GM18951 (cell line): ENCODE results near the gene CAPZA1.
A peak's percentile ranks its signal among the peaks of the same experiment; 100 is the strongest.
"Not testable (repeated sequence)": the region's sequence is repeated elsewhere in the genome, so short reads cannot be mapped to it uniquely, and the experiment has no call there.

Experiments
- POLR2A ChIP-seq: IDR thresholded peaks from 4 replicates; pipeline ENCODE4 v1.6.1; 2011; ENCODE audit warnings: mild to moderate bottlenecking; ENCODE audit not compliant: insufficient read length, insufficient read depth; ENCODE audit errors: extremely low read depth
- in situ Hi-C: fragments of 300-500 bp; cut with MboI; formaldehyde crosslinking; loops from one replicate; pipeline ENCODE4 v1.12.0; 2022; ENCODE audit warnings: low sequenced_read_pairs, mixed read lengths, inconsistent platforms; ENCODE audit not compliant: unreplicated experiment

Gene CAPZA1

GRCh38 chr1:112614460-112615065 is 5.1 kb upstream of the CAPZA1 start:
- no peak for TF ChIP-seq POLR2A
- in situ Hi-C loops: loop anchor here (5.0 to 10.0 kb wide), 3 partner anchors 93 to 220 kb away; partner anchors contain the start of genes CTTNBP2NL, RHOC and WNT2B

DNA sequence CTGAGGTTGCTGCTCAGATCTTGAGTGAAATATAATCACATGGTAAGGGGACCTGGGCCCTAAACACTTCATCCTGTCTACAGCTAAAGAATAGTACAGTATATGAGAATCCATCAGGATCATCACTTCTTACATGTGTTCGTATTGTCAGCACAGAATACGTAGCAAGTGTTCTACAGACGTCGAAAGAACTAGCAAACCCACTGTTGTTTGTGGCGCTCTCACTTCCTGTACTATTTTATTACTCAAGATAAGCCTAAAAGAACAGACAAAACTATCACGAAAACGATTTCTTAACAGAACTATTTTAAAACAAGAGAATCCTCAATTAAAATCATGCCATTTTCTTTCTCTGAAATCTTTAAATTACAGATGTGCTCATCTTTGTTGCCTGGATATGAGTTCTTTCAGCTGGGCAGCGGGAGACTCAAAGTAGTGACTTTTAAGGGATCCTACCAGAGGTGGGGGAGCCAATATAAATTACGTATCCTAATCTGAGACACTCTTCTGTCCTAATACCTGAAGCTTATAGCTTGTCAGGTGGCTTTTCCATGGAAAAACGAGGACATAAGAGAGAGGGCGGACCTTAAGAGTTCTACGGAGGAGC is 1.4 kb upstream of the CAPZA1 start:
- TF ChIP-seq POLR2A: no peak
- in situ Hi-C loops: loop anchor here (5.0 to 10.0 kb wide), 3 partner anchors 89 to 223 kb away; partner anchors contain the start of genes CTTNBP2NL, RHOC and WNT2B

DNA sequence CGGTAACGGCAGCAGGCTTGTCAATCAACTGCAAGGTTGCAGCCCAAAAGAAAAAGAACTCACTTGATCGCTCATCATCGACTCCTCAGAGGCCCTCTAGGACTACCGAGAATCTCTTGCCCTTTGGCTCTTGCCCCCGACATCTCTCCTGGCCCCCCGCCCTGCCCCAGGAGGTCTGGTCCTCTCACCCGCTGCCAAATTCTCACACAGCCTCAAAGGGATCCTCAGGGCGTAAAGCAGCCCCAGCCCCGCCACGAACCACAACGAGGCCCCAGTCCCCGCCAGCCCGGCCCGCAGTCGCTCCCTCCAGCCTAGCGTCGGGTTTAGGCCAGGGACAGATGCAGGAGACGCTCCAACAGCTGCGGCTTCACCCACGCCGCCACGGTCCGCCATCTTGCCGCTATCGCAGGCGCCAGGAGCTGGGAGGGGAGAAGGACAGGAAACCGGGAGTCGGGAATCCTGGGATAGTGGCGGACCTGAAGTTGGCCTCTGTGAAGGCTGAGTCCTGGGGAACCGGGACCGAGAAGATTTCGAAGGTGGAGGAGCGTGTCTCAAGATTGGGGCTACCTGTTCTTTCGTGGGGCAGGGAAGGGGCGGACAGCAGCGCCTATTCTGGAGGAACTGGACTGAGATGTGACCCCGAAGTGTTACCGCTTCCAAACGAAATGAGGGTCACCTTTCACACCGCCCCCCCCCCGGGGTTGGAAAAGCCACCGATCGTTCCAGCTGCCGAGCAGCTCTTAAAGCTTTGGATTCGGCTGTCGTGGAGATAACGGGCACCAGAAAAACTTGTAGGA is 713 bp upstream of the CAPZA1 start, which contains the start of gene ST7L:
TSS of gene ST7L (minus strand) at position 421 of the 797 bp plus-strand sequence. CDS start at position 393, 28 bp downstream.
- TF ChIP-seq POLR2A: peak; percentile 71
- in situ Hi-C loops: loop anchor here (5.0 to 10.0 kb wide), 3 partner anchors 88 to 224 kb away; partner anchors contain the start of genes CTTNBP2NL, RHOC and WNT2B

- in situ Hi-C loops: no loop called here
- no peak for TF ChIP-seq POLR2A
Observed at GRCh38 chr1:112620377-112620695, 704 bp downstream of the CAPZA1 start.

DNA sequence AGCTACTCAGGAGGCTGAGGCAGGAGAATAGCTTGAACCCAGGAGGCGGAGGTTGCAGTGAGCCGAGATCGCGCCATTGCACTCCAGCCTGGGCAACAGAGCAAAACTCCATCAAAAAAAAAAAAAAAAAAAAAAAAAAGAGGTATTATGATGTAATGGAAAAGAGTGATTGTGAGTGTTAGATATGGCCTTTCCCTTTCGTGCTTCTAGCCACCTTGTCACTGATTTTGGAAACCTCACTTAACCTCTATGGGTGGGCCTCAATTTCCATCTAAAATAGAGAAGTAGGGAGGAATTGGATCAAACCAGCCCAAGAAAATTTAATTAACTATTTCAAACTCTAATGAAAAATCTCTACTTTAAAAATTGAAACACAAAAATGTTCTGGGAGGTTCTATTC is 4.9 kb downstream of the CAPZA1 start:
- in situ Hi-C loops: not testable (repeated sequence)

DNA sequence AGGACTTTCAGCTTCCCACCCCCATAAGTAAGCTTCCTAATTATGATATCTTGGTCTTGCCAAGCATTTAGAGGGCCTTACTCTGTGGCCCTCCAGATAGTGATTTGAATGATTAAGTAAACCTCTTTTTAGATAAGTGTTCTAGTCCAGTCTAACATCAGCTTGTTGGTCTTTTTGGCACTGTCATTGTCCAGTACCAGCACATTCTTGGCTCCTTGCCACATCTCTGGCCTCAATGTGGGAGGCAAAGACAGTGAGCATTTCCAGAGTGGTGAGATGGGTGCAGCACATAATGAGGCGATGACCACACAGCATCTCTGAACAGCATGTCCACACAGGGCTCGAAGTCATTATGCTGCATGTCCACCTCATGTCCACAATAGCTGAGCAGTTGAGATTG is 6.1 kb downstream of the CAPZA1 start:
- in situ Hi-C loops: no loop called here
- no peak for TF ChIP-seq POLR2A

DNA sequence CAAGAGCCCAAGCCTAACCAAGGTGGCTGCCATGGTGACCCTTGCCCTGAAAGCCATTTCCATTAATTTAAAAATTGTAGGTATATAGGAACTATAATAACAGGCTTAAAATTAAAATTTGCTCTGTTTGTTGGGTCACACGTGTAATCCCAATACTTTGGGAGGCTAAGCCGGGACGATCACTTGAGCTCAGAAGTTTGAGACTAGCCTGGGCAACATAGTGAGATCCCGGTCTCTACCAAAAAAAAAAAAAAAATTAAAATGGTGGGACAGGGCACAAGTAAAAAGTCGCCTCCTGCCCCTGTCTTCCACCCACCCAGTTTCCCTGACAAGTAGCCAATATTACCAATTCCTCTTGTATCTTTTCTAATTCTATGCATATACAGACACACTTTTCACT is 6.6 kb downstream of the CAPZA1 start:
- no peak for TF ChIP-seq POLR2A
- in situ Hi-C loops: no loop called here

DNA sequence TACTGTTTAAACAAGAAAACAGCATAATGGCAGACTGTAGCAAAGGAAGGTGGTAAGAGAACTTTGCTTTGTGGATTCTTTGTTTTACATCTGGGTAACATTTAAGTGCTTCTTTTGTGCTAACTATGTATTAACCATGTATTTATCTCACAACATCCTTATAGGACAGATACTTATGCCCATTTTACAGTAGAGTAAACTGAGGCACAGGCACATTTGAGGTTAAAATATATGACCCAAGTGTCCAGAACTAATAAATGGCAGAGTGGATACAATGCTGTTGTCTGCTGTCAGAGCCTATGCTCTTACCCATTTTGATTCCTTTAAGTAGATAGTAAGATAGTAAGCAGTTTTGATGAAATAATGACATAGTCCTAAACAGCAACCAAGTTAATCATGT is 7.3 kb downstream of the CAPZA1 start:
- TF ChIP-seq POLR2A: no peak
- in situ Hi-C loops: no loop called here

GRCh38 chr1:112628516-112628915 is 8.9 kb downstream of the CAPZA1 start:
- TF ChIP-seq POLR2A: no peak
- in situ Hi-C loops: no loop called here

DNA sequence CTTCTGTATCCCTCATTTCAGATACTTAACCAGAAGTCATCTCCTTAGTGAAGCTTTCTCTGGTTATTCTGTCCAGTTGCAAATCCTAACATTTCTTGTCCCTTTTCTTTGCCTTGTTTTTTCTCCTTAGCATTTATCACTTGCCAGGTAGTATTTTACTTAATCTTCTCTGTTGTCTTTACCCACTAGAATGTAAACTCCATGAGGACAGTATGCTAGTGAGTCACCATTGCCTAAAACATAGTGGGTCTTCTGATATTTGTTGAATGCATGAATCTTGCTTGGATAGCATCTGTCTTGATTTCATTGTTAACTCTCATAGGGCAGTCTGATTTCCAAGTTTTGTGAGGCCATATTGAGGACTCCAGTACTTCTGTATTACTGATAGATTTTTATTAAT is 9.6 kb downstream of the CAPZA1 start:
- TF ChIP-seq POLR2A: no peak
- in situ Hi-C loops: no loop called here

DNA sequence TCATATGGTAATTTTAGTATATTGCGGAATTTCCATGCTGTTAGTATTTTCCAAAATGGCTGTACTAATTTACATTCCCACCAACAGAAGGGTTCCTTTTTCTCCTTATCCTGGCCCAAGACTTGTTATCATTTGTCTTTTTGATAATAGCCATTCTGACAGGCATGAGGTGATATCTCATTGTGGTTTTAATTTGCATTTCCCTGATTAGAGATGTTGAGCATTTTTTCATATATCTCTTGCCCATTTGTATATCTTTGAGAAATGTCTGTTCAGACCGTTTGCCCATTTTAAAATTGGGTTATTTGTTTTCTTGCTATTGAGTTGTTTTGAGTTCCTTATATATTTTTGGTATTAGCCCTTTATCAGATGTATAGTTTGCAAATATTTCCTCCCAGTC is 14.0 kb downstream of the CAPZA1 start:
- in situ Hi-C loops: no loop called here
- no peak for TF ChIP-seq POLR2A

GRCh38 chr1:112634367-112634766 is 14.7 kb downstream of the CAPZA1 start:
- in situ Hi-C loops: no loop called here
- TF ChIP-seq POLR2A: no peak

DNA sequence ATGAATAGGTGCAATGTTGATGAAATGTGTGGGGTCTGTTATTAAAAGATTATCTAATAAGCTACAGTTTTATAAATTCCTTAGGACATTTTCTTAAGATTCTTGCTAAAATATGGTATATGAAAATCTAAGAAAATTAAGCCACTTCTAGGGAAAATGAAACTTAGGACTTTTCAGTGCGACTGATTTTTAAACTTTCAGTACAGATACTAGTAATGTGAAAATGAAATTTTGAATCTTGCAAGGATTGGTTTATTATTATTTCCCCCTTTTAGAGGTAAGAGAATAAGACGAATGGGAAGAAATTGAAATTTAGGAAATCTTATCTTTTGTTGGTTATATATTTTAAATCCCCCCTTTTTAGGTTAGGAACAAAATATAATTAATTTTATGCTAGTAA is 16.4 kb downstream of the CAPZA1 start:
- TF ChIP-seq POLR2A: no peak

More for the DNA sequence above, 16.4 kb downstream of the CAPZA1 start:
- in situ Hi-C loops: no loop called here
